ENCODE results near the gene GLRX. TPM values are rescaled to one million over a fixed set of nuclear protein-coding genes. Genes with fewer than 3 reads are reported as not detected.

The GLRX gene
- total RNA-seq, 1 donor from 2014 or later: 60.2 TPM

GRCh38 chr5:95866435-95867040, 44.0 kb upstream of the GLRX start:
- peaks cover 49% of the 10 kb centered on the region for H3K4me1 Mint-ChIP-seq
- POLR2A ChIA-PET: no interaction called here
- no peak for ATAC-seq (ENCODE audit: low read depth)
- H3K27ac Mint-ChIP-seq: no peak overlapping the region
- H3K36me3 Mint-ChIP-seq (ENCODE audit: low read depth): no peaks in the 10 kb centered on the region
- DNase-seq: no peak
- CTCF ChIA-PET: no interaction called here
- TF ChIP-seq CTCF (IDR thresholded peaks at IDR 0.05): no peak
- intact Hi-C loops (cut with micrococcal nuclease): no loop called here
- no peaks in the 10 kb centered on the region for H3K9me3 Mint-ChIP-seq
- peaks cover 5% of the 10 kb centered on the region for H3K27me3 Mint-ChIP-seq
- no peak overlapping the region for H3K4me3 Mint-ChIP-seq

- intact Hi-C loops (cut with micrococcal nuclease): no loop called here
- H3K4me3 Mint-ChIP-seq: no peak overlapping the region
- DNase-seq (no peak), ATAC-seq (ENCODE audit: low read depth) (no peak)
- no peaks in the 10 kb centered on the region for H3K36me3 Mint-ChIP-seq (ENCODE audit: low read depth)
- H3K4me1 Mint-ChIP-seq: peaks cover 45% of the 10 kb centered on the region
- CTCF ChIA-PET: interaction anchor here (1.3 kb wide), 1 partner anchor 471 kb away, joined by 3 read pairs; no protein-coding TSS in a partner anchor
- no peak for TF ChIP-seq CTCF (IDR thresholded peaks at IDR 0.05)
- H3K9me3 Mint-ChIP-seq: no peaks in the 10 kb centered on the region
- peaks cover 9% of the 10 kb centered on the region for H3K27me3 Mint-ChIP-seq
- no peak overlapping the region for H3K27ac Mint-ChIP-seq
- POLR2A ChIA-PET: no interaction called here
These were observed 42.5 kb upstream of the GLRX start for GRCh38 chr5:95864944-95865504.

GRCh38 chr5:95864456-95864855, 41.9 kb upstream of the GLRX start:
- H3K36me3 Mint-ChIP-seq (ENCODE audit: low read depth): no peaks in the 10 kb centered on the region
- TF ChIP-seq CTCF (IDR thresholded peaks at IDR 0.05): no peak
- no peak overlapping the region for H3K27ac Mint-ChIP-seq
- ChIA-PET POLR2A (no interaction called here), CTCF (interaction anchor here (1.0 to 1.3 kb wide), 2 partner anchors 83 to 472 kb away, joined by 3 read pairs; no protein-coding TSS in a partner anchor)
- peaks cover 11% of the 10 kb centered on the region for H3K27me3 Mint-ChIP-seq
- no peaks in the 10 kb centered on the region for H3K9me3 Mint-ChIP-seq
- peaks cover 41% of the 10 kb centered on the region for H3K4me1 Mint-ChIP-seq
- H3K4me3 Mint-ChIP-seq: no peak overlapping the region
- DNase-seq (no peak), ATAC-seq (ENCODE audit: low read depth) (no peak)
- intact Hi-C loops (cut with micrococcal nuclease): no loop called here

- TF ChIP-seq CTCF (IDR thresholded peaks at IDR 0.05): no peak
- ATAC-seq (ENCODE audit: low read depth): no peak
- Mint-ChIP-seq H3K9me3 (no peaks in the 10 kb centered on the region), H3K4me1 (peaks cover 40% of the 10 kb centered on the region), H3K27ac (no peak overlapping the region), H3K36me3 (ENCODE audit: low read depth) (no peaks in the 10 kb centered on the region), H3K27me3 (peaks cover 14% of the 10 kb centered on the region), H3K4me3 (no peak overlapping the region)
- ChIA-PET CTCF (interaction anchor here (1.0 to 6.9 kb wide), 4 partner anchors 82 to 738 kb away, joined by 3 to 96 read pairs (median 3); no protein-coding TSS in a partner anchor), POLR2A (no interaction called here)
- intact Hi-C loops (cut with micrococcal nuclease): no loop called here
- no peak for DNase-seq
These were observed 40.8 kb upstream of the GLRX start for GRCh38 chr5:95863383-95863757.

GRCh38 chr5:95862671-95863382, 40.3 kb upstream of the GLRX start:
- Mint-ChIP-seq H3K36me3 (ENCODE audit: low read depth) (no peaks in the 10 kb centered on the region), H3K27me3 (peaks cover 14% of the 10 kb centered on the region), H3K4me3 (no peak overlapping the region), H3K27ac (no peak overlapping the region), H3K4me1 (peaks cover 40% of the 10 kb centered on the region), H3K9me3 (no peaks in the 10 kb centered on the region)
- CTCF ChIA-PET: interaction anchor here (1.2 to 6.9 kb wide), 5 partner anchors 9 to 739 kb away, joined by 3 to 96 read pairs (median 4); no protein-coding TSS in a partner anchor
- ATAC-seq (ENCODE audit: low read depth): no peak
- no peak for DNase-seq
- POLR2A ChIA-PET: no interaction called here
- intact Hi-C loops (cut with micrococcal nuclease): no loop called here
- no peak for TF ChIP-seq CTCF (IDR thresholded peaks at IDR 0.05)
